Activated CD4-positive, alpha-beta T cell treated with anti-CD3 and anti-CD28 coated beads, Interleukin-2, amount 50 U/mL, for 48 hours (primary cell): ENCODE results near the gene GLB1L.
"Not testable (repeated sequence)": the region's sequence is repeated elsewhere in the genome, so short reads cannot be mapped to it uniquely, and the experiment has no call there.

Experiments used
- DNase-seq, 2 experiments: peaks; one replicate each; pipeline ENCODE4 v3.0.0-alpha.2; 2020

GLB1L gene

DNA sequence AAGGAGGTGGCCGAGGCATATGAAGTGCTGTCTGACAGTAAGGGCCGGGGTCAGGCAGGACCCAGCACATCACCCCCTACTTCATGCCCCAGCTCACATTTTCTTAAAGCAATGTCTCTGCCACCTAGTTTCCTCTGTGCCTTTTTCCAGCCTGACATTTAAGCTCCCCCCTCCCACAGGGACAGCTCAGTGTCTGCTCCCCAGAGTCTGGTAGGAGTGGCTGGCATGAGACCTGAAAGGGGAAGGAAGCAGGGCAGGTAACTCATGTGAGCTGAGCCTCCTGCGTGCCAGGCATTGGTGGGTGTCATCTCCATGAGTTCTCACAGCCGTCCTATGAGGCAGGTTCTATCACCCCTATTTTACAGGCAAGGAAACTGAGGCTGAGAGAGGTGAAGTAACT lies 35.4 kb upstream of the GLB1L start:
- DNase-seq = no peak

DNA sequence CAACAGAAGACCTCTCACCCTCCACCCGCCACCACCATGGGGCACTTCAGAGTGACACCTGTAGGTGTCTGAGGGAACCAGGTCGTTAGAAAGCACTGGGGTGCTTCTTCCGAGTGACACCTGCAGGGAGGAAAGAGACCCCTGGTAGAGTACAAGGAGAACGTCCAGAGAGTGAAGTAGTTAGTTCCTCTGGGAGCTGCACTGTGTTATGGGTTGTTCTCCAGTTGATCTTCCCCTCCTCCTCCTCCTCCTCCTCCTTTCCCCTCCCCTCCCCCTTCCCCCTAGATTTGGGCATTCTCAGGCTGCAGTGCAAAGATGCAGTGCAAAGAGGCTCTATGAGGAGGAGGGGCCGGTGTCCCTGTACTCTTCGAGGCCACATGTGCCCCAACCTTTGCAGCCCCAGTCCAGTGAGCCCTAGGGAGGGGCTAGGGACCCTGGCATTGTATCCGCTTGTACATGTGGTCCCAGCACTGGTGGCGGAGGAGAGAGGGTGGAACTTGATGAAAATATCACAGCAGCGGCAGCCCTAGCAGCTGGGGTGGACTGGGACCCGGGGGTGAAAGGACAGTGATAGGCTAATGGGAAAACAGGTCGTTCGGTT lies 34.8 kb upstream of the GLB1L start:
- no peak for DNase-seq

DNA sequence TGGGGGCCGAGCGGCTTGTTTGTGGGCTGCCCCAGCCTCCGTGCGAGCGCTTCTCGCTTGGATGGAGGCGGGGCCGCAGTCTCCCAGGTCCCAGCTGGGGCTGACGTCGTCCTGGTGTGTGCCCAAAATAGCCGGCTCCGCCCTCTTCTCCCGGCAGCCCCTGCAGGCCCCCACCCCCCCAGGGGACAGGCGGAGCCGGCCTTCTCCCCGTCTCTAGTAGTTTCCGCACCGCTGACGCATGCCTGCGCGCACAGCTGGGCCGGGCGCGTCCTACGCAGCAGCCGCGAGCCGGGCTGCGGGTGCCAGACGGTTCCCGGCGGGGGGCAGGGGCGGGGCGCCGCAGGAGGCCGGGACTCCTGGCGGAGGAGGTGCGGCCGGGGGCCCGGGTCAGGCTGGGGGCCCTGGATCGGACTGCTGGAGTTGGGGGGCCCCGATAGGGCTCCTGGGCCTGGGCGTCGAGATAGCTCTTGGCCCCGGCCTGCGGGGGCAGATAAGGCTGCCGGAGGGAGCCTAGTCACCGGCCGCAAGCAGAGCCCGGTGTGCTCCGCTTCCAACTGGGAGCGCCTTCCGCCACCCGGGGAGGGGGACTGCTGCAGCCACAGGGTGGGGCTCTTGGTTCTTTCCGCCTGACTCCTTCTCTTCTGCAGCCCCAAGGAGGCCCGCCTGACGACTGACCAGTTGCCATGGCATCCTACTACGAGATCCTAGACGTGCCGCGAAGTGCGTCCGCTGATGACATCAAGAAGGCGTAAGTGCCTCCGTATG lies 34.1 kb upstream of the GLB1L start, which contains the start of gene DNAJB2:
DNAJB2 (plus strand) TSS at position 216 of the 765 bp plus-strand sequence; CDS start at position 684, 468 bp downstream.
- peak; percentile 99 to 100 for DNase-seq

DNA sequence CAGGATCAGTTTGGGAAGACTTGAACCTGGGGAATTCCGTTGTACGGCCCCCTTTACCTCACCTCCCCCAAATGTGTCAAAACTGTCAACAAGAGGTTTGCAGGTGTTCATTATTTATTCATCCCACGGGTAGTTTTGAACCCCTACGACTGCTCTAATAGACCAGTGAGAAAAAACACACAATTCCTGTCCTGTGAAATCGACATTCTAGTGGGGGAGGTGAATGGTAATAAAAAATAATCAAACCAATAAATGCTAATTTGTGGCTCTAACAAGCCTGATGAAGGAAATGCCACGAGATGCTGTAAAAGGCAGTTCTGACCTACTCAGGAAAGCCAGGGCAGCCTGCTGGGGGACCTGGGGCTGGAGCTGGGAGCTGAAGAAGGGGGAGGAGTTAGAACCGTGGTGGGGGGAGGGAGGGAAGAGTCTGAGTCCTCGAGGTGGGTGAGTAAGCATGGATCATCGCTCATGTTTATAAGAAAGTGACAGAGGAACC lies 33.5 kb upstream of the GLB1L start:
- DNase-seq = no peak

DNA sequence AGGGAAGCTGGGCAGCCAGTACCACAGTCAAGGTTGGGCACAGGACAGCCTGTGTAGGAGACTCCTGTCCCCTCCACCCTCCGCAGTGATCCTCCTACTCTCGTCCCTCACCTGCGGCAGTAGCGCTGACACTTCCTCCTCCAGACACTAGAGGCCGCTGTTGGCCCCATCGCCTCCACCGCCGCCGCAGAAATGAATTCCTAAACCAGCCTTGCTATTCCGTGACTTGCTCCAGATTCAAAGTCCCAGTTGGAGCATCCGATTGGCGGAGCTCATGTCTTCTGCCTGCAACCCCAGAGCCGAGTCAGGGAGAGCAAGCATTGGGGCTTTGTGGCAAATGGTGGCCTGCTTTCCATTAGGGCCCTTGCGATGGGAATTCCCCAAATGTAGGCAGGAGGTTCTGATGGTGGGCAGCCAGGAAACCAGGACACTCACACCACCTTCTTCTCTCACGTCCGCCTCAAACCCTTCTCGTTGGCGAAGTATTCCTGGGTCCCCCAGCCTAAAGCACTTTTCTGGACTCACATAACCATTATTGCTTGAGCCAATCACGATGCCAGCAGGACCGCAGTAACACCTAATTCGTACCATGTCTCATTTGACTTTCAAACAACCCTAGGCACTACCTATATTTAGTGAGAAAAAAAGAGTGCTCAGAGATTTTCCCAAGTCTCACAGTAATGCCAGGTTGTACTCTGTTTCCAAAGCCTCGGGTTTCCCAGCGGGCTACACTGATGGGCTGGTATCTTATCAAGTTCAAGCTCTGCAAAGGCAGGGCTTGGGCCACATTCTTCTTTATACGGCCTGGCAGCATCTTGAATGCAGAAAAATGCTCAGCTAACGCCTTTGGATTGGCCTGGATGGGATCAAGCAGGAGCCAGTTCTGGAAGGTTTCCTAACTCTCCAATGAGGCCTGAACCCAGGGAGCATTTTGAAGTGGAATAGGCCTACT lies 32.7 kb upstream of the GLB1L start:
- peak; percentile 80 to 86 for DNase-seq

DNA sequence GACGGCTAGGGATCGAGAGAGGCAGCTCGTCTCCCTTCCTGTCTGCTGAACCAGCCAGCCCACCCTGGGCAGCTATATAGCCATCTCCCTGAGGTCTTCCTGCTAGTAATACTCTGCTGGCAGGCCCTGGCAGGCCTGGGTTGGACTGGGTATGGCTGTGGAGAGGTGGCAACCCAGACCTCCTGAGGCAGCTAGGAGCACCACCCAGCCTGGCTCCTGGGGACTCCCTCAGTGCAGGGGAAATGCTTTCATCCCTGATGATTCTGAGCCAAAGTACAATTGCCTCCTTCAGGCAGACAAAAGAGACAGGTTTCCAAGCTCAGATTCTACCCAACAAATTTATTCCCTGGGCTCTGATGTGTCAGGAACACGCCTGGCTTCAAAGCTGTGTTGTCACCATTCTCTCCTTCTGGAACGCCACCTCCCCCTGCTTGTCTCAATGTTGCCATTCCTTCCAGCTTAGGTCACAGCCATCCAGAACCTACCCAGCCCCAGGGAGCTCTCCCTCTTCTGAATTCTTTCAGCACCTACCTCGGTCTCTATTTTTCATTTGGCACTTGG lies 29.2 kb upstream of the GLB1L start:
- DNase-seq = no peak

DNA sequence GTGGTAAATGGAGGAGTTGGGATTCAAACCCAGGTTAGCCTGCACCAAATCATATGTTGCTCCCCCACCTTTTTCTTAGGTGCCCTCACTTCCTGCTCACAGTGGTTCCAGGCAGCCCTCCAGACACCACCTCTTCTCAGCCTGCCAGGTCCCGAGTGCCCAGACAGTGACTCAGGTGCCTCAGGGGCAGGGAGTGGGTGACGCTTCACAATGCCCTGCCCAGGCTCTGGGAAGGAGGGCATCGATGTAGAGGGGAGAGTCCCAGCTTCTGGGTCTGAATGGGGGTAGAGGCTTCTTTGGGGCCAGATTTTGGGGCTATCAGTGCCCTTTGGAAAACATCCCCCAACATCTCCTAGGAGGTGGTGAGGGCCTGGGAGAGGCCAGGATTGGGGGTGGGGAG lies 28.7 kb upstream of the GLB1L start:
- DNase-seq = no peak

DNA sequence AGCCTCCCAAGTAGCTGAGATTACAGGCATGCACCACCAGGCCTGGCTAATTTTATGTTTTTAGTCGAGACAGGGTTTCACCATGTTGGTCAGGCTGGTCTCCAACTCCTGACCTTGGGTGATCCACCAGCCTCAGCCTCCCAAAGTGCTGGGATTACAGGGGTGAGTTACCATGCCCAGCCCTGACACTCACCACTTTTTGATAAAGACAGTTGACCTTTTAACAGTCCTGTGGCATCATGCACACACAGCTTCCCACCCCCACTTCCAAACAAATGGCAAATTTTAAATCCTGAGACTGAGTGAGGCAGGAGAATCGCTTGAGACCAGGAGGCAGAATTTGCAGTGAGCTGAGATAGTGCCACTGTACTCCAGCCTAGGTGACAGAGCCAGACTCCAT lies 27.8 kb upstream of the GLB1L start:
- DNase-seq = no peak

DNA sequence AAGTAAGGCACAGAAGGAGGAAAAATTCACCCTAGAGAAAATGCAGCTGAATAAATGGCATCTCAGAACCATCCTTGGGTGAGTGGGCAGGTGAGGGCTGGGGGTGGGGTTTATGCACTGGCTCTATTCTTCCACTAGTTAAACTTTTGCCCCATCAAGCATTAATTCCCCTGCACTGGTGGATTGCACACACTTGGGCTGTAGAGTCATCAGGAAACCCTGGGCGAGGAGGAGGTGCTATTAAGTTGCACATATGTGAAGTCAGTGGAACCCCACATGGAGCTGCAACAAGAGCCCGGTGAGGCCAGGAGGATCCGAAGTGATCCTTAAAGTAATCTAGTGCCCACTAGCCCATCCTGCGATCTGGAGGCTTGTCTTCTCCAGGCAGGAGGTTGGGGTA lies 27.1 kb upstream of the GLB1L start:
- DNase-seq = no peak

DNA sequence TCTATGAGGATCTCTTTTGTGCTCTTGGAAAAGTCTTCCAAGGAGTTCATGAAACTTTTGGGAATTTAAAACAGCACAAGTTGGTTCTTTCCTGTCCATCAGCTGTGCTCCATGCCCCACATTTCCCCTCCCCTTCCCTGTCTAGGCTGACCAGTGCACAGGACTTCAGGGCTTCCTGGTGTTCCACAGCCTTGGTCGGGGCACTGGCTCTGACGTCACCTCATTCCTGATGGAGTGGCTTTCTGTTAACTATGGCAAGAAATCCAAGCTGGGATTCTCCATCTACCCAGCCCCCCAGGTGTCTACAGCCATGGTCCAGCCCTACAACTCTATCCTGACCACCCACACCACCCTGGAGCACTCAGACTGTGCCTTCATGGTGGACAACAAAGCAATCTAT lies 25.8 kb upstream of the GLB1L start:
- DNase-seq = no peak

DNA sequence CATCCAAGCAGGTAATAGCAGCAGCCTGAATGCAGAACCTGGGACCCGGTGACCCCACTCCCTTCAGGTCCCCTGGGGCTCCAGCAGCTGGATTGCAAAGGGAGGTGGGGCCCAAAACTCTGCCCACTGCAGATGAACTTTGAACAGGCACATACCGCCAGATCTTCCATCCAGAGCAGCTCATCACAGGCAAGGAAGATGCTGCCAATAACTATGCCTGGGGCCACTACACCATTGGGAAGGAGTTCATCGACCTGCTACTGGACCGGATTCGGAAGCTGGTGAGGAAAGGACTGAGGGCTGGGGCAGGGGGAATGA lies 24.8 kb upstream of the GLB1L start:
- no peak for DNase-seq

DNA sequence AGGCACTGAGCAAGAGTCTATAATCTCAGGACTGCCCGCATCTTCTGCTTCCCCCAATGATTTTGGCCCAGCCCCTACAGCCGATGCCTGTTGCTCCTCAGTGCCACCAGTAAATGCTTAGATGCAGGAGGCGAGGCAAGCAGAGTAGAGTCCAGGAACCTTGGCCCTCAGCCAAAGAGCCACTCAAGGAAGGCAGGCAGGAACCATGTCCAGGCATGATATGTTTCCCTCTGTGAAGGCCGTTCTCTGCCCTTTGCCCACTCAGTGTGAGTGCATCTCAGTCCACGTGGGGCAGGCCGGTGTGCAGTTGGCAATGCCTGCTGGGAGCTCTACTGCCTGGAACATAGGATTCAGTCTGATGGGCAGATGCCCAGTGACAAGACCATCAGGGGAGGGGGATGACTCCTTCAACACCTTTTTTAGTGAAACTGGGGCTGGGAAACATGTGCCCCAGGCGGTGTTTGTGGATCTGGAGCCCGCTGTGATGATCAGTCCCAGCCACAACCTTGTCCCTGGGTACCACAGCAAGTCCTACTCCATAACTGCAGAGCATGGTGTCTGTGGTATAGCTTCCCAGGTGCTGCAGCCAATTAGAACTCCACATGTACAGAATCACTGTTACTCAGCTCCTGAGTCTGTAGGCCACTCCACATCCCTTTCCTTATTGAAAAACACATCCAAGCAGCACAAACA lies 24.3 kb upstream of the GLB1L start:
- no peak for DNase-seq

DNA sequence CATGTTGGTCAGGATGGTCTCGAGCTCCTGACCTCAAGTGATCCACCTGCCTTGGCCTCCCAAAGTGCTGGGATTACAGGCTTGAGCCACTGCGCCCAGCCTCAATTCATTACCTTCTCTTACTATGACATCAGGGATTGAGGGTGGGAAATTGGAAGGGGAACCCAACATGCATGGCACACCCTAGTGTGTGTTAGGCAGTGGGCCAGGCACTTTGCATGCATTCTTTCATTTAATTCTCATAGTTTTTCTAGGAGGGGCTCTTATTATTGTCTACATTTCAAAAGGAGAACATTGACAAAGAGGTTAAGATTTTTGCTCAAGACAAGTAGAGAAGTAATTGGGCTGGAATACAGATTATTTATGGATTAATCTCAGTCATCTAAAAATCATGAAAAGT lies 23.1 kb upstream of the GLB1L start:
- DNase-seq = no peak

DNA sequence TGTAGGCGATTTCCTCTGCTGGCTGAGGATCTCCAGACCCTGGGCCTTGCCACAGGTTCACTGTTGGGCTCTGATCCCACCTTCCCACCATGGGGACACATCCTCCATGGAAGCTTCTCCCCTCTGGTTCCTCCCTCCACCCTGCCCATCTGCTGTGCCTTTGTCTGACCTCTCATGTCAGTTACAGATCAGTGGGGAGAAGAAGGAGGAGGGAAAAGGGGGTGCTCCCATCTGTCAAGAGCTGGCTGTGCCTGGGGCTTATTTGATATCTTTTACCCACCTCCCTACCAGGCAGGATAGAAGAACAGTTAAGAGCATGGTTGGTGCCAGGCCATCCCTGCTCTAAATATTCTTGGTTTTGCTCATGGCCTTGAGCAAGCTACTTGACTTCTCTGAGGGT lies 21.6 kb upstream of the GLB1L start:
- DNase-seq = no peak

DNA sequence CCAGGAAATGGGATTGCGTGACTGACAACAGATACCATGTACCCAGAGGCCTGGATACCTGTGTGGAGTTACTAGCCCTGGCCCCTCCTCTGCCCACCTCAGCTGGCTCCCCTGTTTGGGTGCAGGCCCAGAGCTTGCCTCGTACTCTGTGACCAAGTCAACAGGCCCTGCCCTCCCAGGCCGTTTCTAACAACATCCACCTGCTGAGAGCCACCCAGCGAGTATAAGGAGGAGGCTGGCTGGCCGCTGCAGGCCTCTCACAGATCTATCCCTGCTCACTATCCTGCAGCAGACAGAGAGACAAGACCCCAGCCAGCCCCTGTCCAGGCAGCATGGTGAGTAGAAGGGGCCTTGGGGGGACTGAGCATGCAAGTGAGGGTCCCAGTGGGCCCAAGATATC lies 21.0 kb upstream of the GLB1L start:
- no peak for DNase-seq

DNA sequence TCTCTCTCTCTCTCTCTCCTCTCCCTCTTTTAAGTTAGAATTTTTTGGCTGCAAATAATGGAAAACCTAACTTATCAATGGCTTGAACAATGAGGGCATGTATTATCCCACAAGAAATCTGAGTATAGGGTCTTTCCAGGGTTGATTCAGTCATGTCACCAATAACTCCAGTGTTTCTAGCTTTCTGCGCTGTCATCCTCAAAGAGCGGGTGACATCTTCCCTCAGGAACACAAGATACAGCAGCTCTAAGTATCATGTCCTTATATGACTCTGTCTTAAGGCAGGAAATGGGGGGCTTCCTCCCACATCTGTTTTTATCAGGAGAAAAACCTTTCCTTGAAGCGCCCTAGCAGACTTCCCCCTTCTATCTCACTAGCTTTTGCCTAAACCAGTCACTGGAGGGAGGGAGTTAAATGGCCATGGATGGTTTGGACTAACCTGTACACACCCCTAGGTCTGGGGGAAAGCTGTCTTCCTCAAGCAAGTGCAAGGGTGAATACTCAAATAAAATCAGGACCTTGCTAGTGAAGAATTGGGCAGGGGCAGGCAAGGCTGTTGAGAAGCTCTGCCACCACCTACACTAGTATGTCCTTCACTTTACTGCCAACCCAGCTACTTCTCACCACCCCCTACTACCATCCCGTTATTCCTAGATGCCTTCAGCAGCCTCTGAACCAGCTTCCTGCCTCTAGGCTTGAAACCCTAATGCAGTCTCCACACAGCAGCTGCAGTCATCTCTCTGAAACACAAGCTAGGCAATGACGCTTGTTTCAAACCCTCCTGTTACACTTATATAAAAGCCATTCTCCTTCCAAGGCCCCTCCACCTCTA lies 16.0 kb upstream of the GLB1L start:
- no peak for DNase-seq

DNA sequence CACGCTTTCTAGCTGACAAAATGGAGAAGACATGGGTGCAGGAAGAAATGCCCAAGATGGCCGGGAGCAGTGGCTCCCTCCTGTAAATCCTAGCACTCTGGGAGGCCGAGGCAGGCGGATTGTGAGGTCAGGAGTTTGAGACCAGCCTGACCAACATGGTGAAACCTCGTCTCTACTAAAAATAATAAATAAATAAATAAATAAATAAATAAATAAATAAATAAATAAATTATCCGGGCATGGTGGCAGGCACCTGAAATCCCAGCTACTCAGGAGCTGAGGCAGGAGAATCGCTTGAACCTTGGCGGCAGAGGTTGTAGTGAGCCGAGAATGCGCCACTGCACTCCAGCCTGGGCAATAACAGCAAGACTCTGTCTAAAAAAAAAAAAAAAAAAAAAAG lies 13.7 kb upstream of the GLB1L start:
- not testable (repeated sequence) for DNase-seq

DNA sequence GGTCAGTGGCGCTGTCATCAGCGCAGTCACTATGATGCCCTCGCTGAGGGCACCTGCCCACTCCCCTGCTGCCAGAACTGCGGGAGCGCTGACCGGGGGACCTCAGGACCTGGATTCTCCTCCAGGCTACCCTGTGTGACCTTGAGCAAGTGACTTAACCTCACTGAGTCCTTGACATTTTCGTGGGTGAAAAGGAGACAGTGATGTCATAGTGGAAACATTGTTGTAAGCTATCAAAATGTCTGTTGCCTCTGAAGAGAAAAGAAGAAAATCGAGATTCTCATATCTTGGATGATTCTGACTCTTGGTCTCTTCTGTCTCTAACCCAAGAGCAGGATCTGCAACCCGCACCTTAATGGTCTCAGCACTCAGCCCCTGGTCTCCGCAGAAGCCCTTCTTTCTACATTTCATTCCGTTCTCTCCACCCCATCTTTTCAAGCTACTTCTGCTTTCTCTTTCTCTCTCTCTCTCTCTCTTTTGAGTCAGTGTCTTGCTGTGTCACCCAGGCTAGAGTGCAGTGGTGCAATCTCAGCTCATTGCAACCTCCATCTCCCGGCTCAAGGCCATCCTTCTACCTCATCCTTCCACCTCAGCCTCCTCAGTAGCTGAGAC lies 9.5 kb upstream of the GLB1L start:
- peak; percentile 38 to 50 for DNase-seq

DNA sequence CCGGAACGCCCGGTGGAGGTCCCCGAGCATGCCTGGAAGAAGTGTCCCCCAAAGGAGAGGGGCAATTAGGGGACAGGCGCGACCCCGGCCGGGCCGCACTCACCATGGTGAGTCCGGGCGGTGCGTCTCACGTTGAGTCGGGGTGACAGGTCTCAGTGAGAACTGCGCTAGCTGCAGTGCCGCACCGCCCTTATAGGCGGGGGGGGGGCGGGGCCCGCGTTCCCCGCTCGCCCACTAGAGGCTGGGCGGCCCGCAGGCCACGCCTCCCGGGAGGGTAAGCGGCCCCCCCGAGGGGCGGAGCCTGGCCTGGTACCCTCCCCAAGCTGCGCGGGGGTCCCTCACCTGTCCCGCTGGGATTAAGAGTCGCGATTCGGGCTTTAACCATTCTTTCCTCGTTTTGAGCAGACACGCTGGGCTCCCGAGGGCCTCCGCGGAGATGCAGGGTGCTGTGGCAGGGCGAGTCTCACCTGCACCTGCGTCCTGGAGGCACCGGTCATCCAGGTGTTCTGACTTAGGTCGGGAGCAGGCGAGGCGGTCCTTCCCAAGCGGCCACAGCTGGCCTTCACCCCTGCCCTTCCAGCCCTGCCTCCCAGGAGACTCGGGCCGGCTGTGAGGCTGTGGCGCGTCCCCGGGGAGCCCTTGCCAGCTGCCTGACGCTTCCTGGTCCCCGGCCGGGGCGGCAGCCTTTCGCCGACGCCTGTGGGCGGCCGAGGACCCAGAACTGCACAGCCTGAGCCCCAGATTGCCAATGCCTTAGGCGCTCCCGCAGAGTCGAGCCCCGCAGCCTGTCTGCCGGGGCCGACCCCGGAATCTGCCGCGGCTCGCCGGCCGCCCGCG lies 8.7 kb upstream of the GLB1L start, which contains the start of gene TUBA4A:
TUBA4A (minus strand) TSS at position 166 of the 837 bp plus-strand sequence; CDS start at position 106, 60 bp downstream.
- DNase-seq = peak; percentile 88 to 90
